Pons (tissue), 1 donor: ENCODE measurements around the gene COPS7B.
A peak's percentile ranks its signal among the peaks of the same experiment; 100 is the strongest.

ENCODE experiments used
- DNase-seq: peaks from one replicate; pipeline ENCODE4 v3.0.0-alpha.2; 2016; ENCODE audit warnings: low spot score

The COPS7B gene

DNA sequence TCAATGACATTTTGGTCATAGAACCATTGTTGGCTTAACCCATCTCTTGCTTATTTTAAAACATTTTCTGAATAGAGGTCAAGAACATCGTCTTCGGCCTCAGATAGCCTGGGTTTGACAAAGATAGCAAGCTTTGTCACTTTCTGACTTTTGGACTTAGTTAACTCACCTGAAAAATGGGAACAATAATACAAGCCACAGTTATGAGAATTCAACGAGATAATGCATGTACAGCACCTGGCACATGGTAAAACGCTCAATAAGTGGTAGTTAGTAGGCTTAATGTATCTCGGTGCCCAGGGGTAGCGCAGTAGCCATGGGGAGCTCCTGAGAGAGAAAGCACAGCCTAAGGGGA, 446 bp upstream of the COPS7B start:
- no peak for DNase-seq

DNA sequence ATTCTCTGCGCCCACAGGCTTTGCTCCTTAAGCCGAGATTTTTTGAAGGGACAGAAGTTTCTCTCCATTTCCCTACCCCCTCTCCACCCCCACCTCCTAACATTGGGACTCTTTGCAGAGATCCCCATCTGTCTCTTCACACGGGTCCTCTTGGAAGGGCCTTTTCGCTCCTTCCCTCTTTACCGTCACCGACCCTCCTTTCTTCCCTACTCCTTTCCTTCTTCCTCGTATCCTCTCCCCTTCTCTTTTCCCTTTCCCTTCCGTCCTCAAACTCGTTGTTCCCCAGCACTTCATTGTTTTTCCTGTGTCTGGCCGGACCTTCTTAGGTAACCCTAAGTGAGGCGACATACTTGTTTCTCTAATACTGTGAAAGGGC, 660 bp downstream of the COPS7B start:
- no peak for DNase-seq

DNA sequence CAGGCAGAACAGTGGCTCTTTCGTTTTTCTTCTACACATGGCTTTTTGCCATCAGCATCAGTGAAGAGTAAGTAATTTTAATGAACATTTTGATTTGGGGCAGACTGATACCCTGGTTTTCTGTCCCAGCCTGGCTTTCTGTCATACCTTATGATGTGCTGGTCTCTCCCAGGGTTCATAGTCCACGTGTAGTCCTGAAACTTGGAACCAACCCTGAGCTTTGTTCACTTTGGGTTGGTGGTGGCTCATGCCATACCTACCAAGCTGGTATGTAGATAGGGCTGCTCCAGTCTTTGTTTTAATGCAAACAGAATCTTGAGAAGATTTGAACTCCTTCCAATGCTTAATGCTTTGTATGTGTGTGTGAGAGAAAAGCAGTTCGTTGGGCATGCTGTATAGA, 4.9 kb downstream of the COPS7B start:
- DNase-seq, result no peak

DNA sequence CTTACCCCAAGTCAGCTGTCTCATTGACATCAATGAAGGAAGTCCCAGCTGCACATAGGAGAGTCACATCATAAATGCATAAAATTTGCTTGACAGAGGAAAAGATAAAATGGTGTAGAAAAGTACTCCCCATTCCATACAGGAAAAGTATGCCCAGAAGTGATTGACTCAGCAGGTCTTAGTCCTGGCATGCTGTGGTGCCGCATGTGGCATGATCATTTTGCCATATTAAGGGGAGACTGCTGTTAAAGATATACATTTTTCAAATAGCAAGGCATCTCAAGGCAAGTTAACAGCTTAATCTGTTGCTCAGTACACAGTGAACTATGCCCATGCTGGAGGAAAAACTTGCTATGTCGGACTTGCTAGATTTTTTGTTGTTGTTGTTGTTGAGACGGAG, 8.1 kb downstream of the COPS7B start:
- no peak for DNase-seq

DNA sequence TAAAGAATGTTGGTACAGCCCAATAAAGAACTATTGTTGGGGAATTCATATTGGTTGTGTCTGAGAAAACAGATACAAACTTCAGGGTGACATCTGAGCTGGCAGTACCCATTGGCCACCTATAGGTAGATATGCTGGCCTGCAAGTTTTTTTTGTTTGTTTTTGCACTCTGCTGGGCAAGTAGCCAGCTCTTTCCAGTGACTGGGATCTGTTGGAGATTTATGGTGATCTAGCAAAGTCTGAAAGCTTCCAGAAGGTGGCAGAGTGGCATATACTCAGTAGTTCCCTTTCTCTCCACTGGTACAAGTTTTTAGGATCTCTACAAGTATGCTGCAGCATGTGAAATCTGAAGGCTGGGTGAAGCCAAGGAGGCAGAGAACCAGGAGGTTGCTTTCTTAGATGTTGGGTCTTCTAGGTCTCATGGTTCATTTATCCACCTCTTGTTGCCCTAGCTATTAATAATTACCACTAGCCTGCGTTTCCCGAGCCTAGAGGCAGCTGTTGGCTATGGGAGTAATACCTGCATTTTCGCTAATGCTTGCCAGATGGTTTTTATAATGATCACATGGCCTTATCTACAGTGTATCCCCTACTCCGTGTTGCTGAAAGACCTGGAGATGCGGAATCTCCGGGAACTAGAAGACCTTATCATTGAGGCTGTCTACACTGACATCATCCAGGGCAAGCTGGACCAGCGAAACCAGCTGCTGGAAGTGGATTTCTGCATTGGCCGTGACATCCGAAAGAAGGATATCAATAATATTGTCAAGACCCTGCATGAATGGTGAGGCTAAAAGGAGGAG, 9.5 kb downstream of the COPS7B start:
- peak; percentile 44 for DNase-seq

DNA sequence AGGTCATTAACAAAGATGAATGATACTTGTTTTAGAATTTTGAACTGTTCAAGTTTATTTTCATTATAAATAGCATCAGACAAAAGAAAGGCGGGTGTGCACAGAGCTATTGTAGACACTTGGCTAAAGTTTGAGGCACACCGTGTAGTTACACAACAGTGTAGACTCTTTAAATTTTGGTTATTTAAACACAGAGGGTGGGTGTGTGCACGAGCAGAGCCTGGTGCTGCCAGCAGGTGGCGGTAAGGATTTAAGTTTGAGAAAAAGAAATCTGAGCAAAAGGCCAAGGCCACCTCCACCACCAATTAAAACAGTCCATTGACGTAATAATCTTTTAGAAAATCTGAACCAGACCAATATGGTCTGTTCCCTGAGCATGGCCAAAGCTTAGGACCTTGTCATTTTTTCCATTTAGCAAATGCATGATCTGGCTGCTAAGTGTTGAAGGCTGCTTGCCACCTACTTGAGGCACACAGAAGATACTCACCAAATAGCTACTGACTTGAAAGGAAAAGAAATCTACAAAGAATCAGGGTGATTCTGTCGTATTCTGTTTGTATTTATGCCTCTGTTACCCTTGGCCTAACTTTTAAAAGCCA, 14.3 kb downstream of the COPS7B start:
- DNase-seq, result no peak

DNA sequence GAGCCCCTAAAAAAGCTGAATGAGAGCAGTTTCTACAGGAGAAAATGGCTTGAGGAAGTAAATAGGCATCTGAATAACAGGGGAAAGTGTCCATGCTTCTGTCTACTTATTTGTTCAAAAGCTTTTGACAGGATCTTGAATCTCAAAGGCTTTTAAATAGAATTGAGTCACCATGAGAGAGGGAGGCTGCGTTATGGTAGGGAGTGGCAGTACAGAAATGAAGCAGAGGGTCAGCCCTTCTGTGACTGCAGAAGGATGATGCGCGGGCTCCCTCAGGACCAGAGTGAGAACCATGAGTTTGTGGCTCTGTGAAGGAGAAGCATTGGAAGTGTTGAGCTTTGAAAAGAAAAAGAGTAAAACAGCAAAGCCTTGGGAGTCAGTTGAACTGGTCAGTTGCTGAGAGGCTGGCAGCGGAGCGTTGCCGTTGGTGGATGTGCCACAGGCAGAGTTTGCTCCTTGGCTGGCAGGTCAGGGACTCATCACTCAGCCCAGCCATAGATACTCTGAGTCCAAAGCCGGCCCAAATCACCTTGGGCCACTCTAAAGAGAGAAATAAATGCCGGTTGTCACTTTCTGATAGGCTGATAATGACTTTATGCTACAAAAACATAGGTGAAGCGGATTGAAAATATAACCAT, 17.4 kb downstream of the COPS7B start:
- DNase-seq, result no peak

DNA sequence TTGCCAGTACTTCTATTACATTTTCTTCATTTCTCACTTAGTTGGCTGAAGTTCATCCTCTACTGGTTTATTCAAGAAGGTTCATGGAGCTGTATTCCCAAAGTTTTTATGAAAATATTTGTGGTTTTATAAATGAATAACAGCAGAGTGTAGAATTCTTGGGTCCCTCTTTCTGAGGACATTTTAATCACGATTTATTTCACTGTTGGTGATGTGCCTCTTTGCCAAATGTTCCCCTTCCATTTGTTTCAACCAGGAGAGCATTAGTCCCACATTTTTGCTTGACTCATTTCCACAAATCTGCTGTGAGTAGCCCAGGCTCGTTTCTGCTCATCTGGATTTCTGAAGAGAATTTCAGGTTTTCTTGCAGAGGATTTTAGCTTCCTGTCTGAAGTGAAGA, 20.8 kb downstream of the COPS7B start:
- DNase-seq, result no peak

DNA sequence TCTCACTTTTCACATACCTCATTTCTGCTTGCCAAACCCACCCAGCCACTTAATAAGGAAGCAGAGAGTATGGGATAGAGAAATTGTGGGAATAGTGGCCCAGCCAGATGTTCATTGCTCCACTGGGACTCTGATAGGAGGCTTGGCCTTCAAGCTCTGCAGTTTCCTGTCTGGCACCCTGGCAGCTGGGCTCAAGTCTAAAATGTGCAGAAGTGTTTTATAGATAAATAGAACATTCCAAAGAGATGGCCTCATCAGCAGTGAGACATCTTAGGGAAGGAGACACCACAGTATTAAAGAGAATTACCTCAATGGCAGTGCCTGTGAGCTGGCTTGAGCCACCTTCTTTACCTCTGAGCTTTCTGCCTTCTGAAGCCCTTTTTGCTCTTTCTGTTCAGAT, 24.7 kb downstream of the COPS7B start:
- DNase-seq, result no peak

DNA sequence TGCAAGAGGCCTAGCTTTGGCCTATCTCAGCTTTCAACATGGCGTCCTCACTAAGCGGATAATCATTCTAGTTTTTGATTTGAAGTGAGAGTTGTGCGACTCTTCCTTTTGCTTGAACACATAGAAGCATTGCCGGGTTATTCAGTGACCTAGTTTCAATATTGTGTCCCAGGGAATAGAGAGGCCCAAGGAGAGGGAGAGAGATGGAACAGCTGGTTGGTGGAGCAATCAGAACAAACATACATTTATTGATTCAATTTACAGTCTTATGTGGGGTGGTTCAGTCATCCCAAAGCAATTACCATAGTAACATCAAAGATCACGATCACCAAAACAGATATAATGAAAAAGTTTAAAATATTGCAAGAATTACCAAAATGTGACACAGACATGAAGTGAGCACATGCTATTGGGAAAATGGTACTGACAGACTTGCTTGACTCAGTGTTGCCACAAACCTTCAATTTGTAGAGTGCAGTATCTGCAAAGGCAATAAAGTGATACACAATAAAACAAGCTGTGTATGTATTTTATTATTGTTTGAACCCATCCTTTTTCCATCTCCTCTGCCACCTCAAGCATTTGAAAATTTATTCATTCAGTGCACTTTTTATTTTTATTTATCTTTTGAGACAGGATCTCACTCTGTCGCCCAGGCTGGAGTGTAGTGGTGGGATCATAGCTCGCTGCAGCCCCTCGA, 30.2 kb downstream of the COPS7B start:
- DNase-seq, result no peak

DNA sequence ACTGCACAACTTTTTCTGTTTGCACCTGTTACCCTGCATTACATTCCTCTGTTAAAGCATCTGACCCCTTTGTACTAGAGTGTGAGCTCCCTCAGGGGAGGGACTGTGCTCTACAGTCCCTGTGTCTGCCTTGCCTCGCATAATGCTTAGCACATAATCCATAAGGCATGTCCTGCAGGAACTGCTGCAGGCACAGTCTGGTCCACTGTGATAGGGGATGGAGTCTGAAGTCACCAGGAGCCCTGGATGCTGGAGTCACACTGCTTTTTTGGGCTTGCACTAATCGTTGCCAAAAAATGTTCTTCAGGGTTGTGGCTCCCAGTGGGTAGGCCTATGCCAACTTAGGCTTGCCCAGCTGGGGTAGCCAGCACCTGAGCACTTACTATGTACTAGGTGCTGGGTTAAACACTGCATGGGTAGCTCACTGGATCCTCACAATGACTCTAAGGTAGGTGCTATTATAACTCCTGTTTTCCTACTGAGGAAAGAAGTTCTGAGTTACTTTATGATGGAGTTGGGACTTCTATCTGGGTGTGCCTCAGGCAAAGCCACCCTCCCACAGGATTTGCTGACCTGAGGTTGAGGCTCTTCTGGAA, 33.3 kb downstream of the COPS7B start:
- DNase-seq, result no peak

DNA sequence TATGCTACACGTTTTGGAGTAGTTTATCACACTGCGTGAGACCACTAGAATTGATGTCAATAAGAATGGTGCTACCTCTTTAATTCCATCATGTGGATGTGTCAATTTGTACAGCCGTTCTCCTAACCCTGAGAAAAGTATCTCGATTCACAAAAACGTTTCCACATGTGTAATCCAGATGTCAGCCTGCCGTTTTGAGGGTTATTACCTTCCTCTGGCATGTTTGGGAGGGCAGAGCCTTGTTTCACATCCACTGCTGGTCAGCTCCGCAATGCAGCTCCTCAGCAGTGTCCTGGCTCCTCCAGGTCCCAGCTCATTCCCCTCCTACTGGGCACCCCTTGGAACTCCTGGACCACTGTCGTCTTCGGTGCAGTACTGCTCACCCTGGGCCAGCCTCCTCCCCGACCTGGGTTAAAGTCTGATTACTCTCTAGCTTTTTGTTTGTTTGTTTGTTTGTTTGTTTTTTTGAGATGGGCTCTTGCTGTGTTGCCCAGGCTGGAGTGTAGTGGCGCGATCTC, 34.6 kb downstream of the COPS7B start:
- no peak for DNase-seq

DNA sequence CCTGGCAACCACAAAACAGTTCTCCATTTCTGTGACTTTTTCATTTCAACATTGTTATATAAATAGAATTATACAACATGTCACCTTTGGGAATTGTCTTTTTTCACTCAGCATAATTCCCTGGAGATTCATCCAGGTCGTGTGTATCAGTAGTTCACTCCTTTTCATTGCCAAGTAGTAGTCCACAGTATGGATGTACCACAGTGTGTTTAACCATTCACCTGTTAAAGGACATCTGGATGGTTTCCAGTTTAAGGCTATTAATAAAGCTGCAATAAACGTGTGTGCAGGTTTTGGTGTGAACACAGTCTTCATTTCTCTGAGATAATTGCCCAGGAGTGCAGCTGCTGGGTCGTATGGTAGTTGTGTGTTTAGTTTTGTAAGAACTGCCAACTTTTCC, 35.7 kb downstream of the COPS7B start:
- DNase-seq, result no peak

DNA sequence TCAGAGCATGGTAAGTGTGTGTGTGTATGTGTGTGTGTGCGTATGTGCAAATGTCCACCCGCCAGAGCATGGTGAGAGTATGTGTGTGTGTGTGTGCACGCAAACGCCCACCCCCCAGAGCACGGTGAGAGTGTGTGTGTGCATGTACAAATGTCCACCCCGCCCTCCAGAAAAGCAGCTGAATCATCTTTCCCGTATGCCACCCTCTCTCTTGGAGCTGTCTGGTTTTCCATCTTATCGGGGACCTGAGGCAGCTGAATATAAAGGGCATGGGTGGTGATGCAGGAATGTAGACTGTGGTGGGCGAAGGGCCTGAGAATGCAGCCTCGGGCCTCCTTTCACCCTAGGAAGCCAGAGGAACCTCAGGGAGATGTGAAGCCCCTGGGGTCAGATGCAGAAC, 66.9 kb downstream of the COPS7B start:
- DNase-seq, result no peak

DNA sequence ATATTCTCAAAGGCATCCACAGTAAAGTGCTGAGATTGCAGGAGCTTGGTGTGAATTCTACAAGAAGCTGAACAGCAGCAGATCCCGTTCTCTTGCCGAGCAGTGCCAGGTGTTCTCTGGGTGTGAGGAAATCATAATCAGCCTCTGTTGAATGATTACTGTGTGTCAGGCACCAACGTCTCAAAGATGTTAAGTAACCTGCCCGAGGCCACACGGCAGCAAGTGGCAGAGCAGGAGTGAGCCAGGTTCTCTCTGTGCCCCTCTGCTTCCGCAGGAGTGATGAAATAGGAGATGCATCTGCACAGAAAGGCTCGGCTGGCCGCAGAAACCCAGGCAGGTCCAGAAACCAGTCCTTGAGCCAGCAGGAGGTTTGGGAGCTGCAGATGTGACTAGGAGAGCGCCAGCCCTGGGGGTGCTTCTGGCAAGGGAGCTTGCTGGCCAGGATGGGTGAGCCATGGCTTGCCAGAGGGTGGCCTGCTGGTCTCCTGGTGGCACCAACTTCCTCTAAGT, 68.4 kb downstream of the COPS7B start:
- DNase-seq, result no peak

DNA sequence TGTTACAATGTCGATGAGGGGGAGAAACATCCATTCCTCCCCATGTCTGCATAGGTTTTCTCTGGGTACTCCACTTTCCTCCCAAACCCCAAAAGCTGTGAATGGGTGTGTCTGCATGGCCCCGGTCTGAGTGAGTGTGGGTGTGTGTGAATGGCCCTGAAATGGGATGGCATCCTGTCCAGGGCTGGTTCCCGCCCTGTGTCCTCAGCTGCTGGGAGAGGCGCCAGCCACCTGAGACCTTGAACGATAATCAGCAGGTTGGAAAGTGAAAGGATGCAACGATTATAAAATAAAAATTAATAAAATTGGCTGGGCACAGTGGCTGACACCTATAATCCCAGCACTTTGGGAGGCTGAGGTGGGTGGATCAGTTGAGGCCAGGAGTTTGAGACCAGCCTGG, 70.7 kb downstream of the COPS7B start:
- no peak for DNase-seq
